HEK293 (cell line): ENCODE results near the gene MCM5.

ENCODE experiments used
- BCL11A ChIP-seq: fragments of 450-650 bp; formaldehyde crosslinking; IDR thresholded peaks from 2 replicates; pipeline ENCODE4 v1.5.1; 2016; ENCODE audit warnings: low read depth, missing biosample characterization, missing genetic modification characterization
- REPIN1 ChIP-seq: fragments of 450-650 bp; formaldehyde crosslinking; IDR thresholded peaks from 2 replicates; pipeline ENCODE4 v1.5.1; 2017; ENCODE audit warnings: missing biosample characterization, missing genetic modification characterization, low read depth
- ZNF623 ChIP-seq: fragments of 450-650 bp; formaldehyde crosslinking; IDR thresholded peaks from 2 replicates; pipeline ENCODE4 v1.5.1; 2016; ENCODE audit warnings: missing biosample characterization, missing genetic modification characterization
- ZNF76 ChIP-seq: fragments of 450-650 bp; formaldehyde crosslinking; IDR thresholded peaks from 2 replicates; pipeline ENCODE4; 2016; ENCODE audit warnings: low read depth, missing biosample characterization, missing genetic modification characterization, borderline replicate concordance
- TF ChIP-seq, protein P1 (sequence below): fragments of 450-650 bp; formaldehyde crosslinking; IDR thresholded peaks from 2 replicates; pipeline ENCODE4 v1.5.1; 2016; ENCODE audit warnings: missing biosample characterization, missing genetic modification characterization
- TF ChIP-seq, protein P2 (sequence below): fragments of 450-650 bp; formaldehyde crosslinking; IDR thresholded peaks from 2 replicates; pipeline ENCODE4 v1.5.1; 2016; ENCODE audit warnings: missing biosample characterization, missing genetic modification characterization

- no peak for TF ChIP-seq ZNF623 (tag by site-specific recombination)
- TF ChIP-seq BCL11A (tag by site-specific recombination) = no peak
- no peak for TF ChIP-seq REPIN1 (tag by site-specific recombination)
- TF ChIP-seq, protein P1, sequence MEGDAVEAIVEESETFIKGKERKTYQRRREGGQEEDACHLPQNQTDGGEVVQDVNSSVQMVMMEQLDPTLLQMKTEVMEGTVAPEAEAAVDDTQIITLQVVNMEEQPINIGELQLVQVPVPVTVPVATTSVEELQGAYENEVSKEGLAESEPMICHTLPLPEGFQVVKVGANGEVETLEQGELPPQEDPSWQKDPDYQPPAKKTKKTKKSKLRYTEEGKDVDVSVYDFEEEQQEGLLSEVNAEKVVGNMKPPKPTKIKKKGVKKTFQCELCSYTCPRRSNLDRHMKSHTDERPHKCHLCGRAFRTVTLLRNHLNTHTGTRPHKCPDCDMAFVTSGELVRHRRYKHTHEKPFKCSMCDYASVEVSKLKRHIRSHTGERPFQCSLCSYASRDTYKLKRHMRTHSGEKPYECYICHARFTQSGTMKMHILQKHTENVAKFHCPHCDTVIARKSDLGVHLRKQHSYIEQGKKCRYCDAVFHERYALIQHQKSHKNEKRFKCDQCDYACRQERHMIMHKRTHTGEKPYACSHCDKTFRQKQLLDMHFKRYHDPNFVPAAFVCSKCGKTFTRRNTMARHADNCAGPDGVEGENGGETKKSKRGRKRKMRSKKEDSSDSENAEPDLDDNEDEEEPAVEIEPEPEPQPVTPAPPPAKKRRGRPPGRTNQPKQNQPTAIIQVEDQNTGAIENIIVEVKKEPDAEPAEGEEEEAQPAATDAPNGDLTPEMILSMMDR (tag by site-specific recombination) = no peak
- TF ChIP-seq, protein P2, sequence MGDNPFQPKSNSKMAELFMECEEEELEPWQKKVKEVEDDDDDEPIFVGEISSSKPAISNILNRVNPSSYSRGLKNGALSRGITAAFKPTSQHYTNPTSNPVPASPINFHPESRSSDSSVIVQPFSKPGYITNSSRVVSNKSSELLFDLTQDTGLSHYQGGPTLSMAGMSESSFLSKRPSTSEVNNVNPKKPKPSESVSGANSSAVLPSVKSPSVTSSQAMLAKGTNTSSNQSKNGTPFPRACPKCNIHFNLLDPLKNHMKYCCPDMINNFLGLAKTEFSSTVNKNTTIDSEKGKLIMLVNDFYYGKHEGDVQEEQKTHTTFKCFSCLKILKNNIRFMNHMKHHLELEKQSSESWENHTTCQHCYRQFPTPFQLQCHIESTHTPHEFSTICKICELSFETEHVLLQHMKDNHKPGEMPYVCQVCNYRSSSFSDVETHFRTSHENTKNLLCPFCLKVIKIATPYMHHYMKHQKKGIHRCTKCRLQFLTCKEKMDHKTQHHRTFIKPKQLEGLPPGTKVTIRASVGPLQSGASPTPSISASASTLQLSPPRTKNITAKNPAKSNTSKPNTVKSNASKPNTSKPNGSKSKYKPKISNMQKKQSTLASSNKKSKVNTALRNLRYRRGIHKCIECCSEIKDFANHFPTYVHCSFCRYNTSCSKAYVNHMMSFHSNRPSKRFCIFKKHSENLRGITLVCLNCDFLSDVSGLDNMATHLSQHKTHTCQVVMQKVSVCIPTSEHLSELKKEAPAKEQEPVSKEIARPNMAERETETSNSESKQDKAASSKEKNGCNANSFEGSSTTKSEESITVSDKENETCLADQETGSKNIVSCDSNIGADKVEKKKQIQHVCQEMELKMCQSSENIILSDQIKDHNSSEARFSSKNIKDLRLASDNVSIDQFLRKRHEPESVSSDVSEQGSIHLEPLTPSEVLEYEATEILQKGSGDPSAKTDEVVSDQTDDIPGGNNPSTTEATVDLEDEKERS (tag by site-specific recombination) = no peak
- no peak for TF ChIP-seq ZNF76
These were observed 14.9 kb upstream of the MCM5 start for GRCh38 chr22:35384975-35385588.
